Left cardiac atrium (tissue), 4 donors: ENCODE results near the gene DAZL. TPM values are rescaled to one million over a fixed set of nuclear protein-coding genes. Genes with fewer than 3 reads are reported as not detected.

Experiments
- ATAC-seq, 2 donors: fragments of 200-7000 bp; cut with Tn5 transposase; one replicate each; pipeline ENCODE4 v1.9.1; 2020; ENCODE audit warnings: mild to moderate bottlenecking in 2 of 2, moderate library complexity in 2 of 2
- DNase-seq: peaks from one replicate; pipeline ENCODE4 v3.0.0-alpha.2; 2020
- intact Hi-C, 2 donors: fragments of 100-400 bp; cut with DNase I; formaldehyde crosslinking; loops; one replicate each; pipeline versions ENCODE4 v1.14.1 to v1.15.1; 2022 to 2023
- total RNA-seq, 2 donors: library from RNA; stranded (reverse); fragmentation: NEBNext Ultra II Directional; extraction: Animal tissue kit (Norgen Biotek cat#: 25700); gene quantifications; one replicate each; pipeline ENCODE4 v1.2.1, GENCODE V29; 2021
- donor health status: DM: no; HTN: yes; CAD: no.
- donor health status: DM: no; HTN: yes; CAD: no; lungs with severe emphysema.
- donor health status: DM: yes; HTN: yes; CAD: no.
- donor health status: Dilated cardiomyopathy.

DAZL gene
- total RNA-seq, 2 donors from 2014 or later: not detected

GRCh38 chr3:16550676-16551341 lies 54.4 kb downstream of the DAZL start:
- ATAC-seq: peak; percentile 79 to 86
- peak; percentile 58 for DNase-seq
- intact Hi-C loops: loop anchor here (1.0 to 10.0 kb wide), 3 partner anchors 260 to 282 kb away; no protein-coding TSS in a partner anchor

GRCh38 chr3:16550305-16550675 lies 54.9 kb downstream of the DAZL start:
- intact Hi-C loops: loop anchor here (1.0 to 10.0 kb wide), 3 partner anchors 259 to 281 kb away; no protein-coding TSS in a partner anchor
- no peak for DNase-seq
- peak; percentile 16 to 41 for ATAC-seq

GRCh38 chr3:16548721-16549120 lies 56.5 kb downstream of the DAZL start:
- no peak for ATAC-seq
- DNase-seq: no peak
- intact Hi-C loops: no loop called here

- DNase-seq: no peak
- intact Hi-C loops: no loop called here
- ATAC-seq: no peak
These were observed 57.5 kb downstream of the DAZL start for GRCh38 chr3:16547561-16548357.

- intact Hi-C loops: no loop called here
- ATAC-seq (peak in 1 of 2 donors; percentile 82), DNase-seq (peak; percentile 57)
These were observed 58.8 kb downstream of the DAZL start for GRCh38 chr3:16546186-16547010.

GRCh38 chr3:16545413-16546185 lies 59.6 kb downstream of the DAZL start:
- ATAC-seq (peak; percentile 36 to 38), DNase-seq (peak; percentile 40)
- intact Hi-C loops: no loop called here

- DNase-seq (no peak), ATAC-seq (no peak)
- intact Hi-C loops: no loop called here
These were observed 61.9 kb downstream of the DAZL start for GRCh38 chr3:16543242-16543864.

- no peak for ATAC-seq
- intact Hi-C loops: no loop called here
- DNase-seq: no peak
These were observed 66.7 kb downstream of the DAZL start for GRCh38 chr3:16538507-16538906.

GRCh38 chr3:16536996-16537395 lies 68.2 kb downstream of the DAZL start:
- no peak for DNase-seq
- intact Hi-C loops: no loop called here
- ATAC-seq: no peak

Other genes with a start within 250 kb of the DAZL start
- 10 to 100 TPM; 28.0 to 28.8 TPM for gene RFTN1, start 91.7 kb downstream of the DAZL start, total RNA-seq